ENCODE measurements around the gene COL5A3. TPM values are rescaled to one million over a fixed set of nuclear protein-coding genes. Genes with fewer than 3 reads are reported as not detected.

The COL5A3 gene
- total RNA-seq, 2 donors from 2014 or later: 0.12 to 0.87 TPM

Other genes with a start within 250 kb of the COL5A3 start
- 1 to 10 TPM; 5.2 to 5.8 TPM for gene ZNF846, start 241.8 kb downstream of the COL5A3 start, total RNA-seq
- 10 to 100 TPM; 30.7 to 36.0 TPM for gene FBXL12, start 191.4 kb downstream of the COL5A3 start, total RNA-seq
- 100 to 1,000 TPM; 268 to 366 TPM for gene UBL5, start 182.6 kb downstream of the COL5A3 start, total RNA-seq
- 100 to 1,000 TPM in 1 of 2 donors, 10 to 100 TPM in 1; 75.7 to 100 TPM for gene PIN1, start 175.2 kb downstream of the COL5A3 start, total RNA-seq
- gene OLFM2, start 74.0 kb downstream of the COL5A3 start, total RNA-seq: 1 to 10 TPM; 1.7 to 5.0 TPM
- gene RDH8, start 3.0 kb upstream of the COL5A3 start, total RNA-seq: not detected
- 10 to 100 TPM; 56.5 to 76.1 TPM for gene SHFL, start 75.8 kb upstream of the COL5A3 start, total RNA-seq
- gene ANGPTL6, start 92.2 kb upstream of the COL5A3 start, total RNA-seq: 10 to 100 TPM in 1 of 2 donors, 1 to 10 TPM in 1; 9.1 to 17.1 TPM
- gene PPAN, start 95.9 kb upstream of the COL5A3 start, total RNA-seq: 100 to 1,000 TPM in 1 of 2 donors, 10 to 100 TPM in 1; 52.7 to 209 TPM
- 100 to 1,000 TPM in 1 of 2 donors, 10 to 100 TPM in 1; 18.1 to 101 TPM for gene P2RY11, start 101.2 kb upstream of the COL5A3 start, total RNA-seq
- 100 to 1,000 TPM; 223 to 292 TPM for gene EIF3G, start 109.4 kb upstream of the COL5A3 start, total RNA-seq
- 100 to 1,000 TPM; 416 to 456 TPM for gene DNMT1, start 184.4 kb upstream of the COL5A3 start, total RNA-seq
- 1 to 10 TPM; 7.7 to 8.0 TPM for gene S1PR2, start 220.8 kb upstream of the COL5A3 start, total RNA-seq
- gene MRPL4, start 241.7 kb upstream of the COL5A3 start, total RNA-seq: 100 to 1,000 TPM in 1 of 2 donors, 10 to 100 TPM in 1; 79.0 to 121 TPM

All from activated naive CD4-positive, alpha-beta T cell treated with anti-CD3 and anti-CD28 coated beads, Interleukin-2, amount 50 U/mL, for 72 hours (primary cell).